SK-N-MC (cell line): ENCODE data around the gene DCAF11.

ENCODE experiments used
- EZH2 ChIP-seq: fragments of 200-600 bp; sonication (generic); IDR thresholded peaks from one replicate; pipeline ENCODE4 v1.6.1; 2017; ENCODE audit warnings: antibody characterized with exemption
- FOXP2 ChIP-seq: optimal IDR thresholded peaks from 2 replicates; pipeline ENCODE3; 2011; ENCODE audit warnings: mild to moderate bottlenecking, moderate library complexity; ENCODE audit not compliant: insufficient read depth; ENCODE audit errors: extremely low read length, control extremely low read depth
- POLR2AphosphoS5 ChIP-seq: IDR thresholded peaks from 2 replicates; pipeline ENCODE4 v1.6.1; 2012; ENCODE audit warnings: mild to moderate bottlenecking, low read depth, low read length, borderline replicate concordance

DNA sequence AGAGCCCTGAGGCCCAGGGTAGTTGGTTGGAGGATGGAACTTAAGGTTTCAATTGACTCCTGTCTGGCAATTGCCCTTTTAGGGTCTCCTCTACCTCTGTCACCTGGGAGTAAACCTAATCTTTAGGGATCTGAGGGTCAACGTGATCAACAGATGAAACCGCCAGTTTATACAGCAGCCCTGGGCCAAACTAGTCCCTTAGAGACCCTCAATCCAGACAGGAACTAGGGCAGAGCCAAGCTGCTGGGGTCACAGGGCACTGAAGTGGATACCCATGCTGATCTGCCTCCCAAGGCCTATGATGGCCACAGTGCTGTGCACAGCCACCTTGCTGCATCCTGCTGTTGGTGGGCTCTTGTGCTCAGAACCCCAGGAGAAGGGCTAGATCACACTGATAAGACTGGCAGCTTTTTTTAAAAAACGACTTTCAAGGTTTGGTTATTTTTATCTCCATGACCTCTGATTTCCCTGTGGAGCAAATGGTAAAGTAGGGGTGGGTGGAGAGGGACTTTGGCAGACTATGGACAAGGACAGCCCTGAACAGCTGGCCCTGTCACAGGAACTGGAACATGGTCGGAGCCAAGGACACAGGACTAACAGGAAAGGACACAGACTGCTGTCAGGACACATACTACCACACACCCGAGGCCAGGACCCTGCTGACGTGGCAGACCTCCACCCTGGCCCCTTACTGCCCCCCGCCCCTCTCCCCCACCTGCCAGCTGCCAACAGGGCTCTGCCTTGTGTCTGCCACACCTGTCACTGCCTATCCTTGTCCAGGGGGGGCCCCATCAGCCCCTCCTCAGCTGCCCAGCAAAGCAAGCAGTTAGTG, 16.4 kb downstream of the DCAF11 start:
- TF ChIP-seq EZH2: no peak
- TF ChIP-seq POLR2AphosphoS5: no peak
- no peak for TF ChIP-seq FOXP2
